Liver (tissue), 9 donors: Measurements from ENCODE around the gene PPP2R5B. TPM values are rescaled to one million over a fixed set of nuclear protein-coding genes. Genes with fewer than 3 reads are reported as not detected.

Experiments
- DNase-seq: peaks from one replicate; pipeline ENCODE4 v3.0.0-alpha.2; 2017; ENCODE audit warnings: low spot score
- H3K27ac ChIP-seq, 2 donors: one replicate each; pipeline ENCODE4 v1.7.0; 2013; ENCODE audit warnings: inconsistent platforms in 2 of 2, low read length in 2 of 2, control low read depth in 1 of 2, low read depth in 1 of 2, mild to moderate bottlenecking in 1 of 2
- H3K27me3 ChIP-seq, 4 donors: one replicate each; pipeline versions ENCODE4 v1.6.1 to v1.7.0; 2013; ENCODE audit warnings: low read length in 3 of 4, inconsistent platforms in 1 of 4, mild to moderate bottlenecking in 1 of 4, moderate library complexity in 1 of 4; ENCODE audit not compliant: control insufficient read depth in 4 of 4, insufficient read depth in 4 of 4
- H3K36me3 ChIP-seq, 4 donors: one replicate each; pipeline versions ENCODE4 v1.6.1 to v1.7.0; 2013; ENCODE audit warnings: low read length in 3 of 4, mild to moderate bottlenecking in 3 of 4, low read depth in 1 of 4, moderate library complexity in 1 of 4; ENCODE audit not compliant: control insufficient read depth in 4 of 4, insufficient read depth in 3 of 4
- H3K4me1 ChIP-seq, 4 donors: one replicate each; pipeline versions ENCODE4 v1.6.1 to v1.7.0; 2013; ENCODE audit warnings: low read length in 3 of 4, mild to moderate bottlenecking in 3 of 4, moderate library complexity in 1 of 4; ENCODE audit not compliant: control insufficient read depth in 4 of 4, insufficient read depth in 4 of 4
- H3K4me3 ChIP-seq, 3 donors: one replicate each; pipeline versions ENCODE4 v1.6.1 to v1.7.0; 2013; ENCODE audit warnings: low read length in 3 of 3, control low read depth in 1 of 3, low read depth in 1 of 3, mild to moderate bottlenecking in 1 of 3
- H3K9ac ChIP-seq, 2 donors: one replicate each; pipeline ENCODE4 v1.7.0; 2013; ENCODE audit warnings: low read length in 2 of 2, mild to moderate bottlenecking in 2 of 2, moderate library complexity in 2 of 2, control low read depth in 1 of 2, low read depth in 1 of 2
- H3K9me3 ChIP-seq, 4 donors: one replicate each; pipeline versions ENCODE4 v1.6.1 to v1.7.0; 2013; ENCODE audit warnings: low read length in 3 of 4; ENCODE audit not compliant: control insufficient read depth in 4 of 4
- EGR1 ChIP-seq, 2 donors: IDR thresholded peaks; 2 replicates each; pipeline ENCODE4 v1.6.1; 2016 to 2018; ENCODE audit warnings: antibody characterized with exemption in 2 of 2, low read depth in 2 of 2
- FOXA1 ChIP-seq: IDR thresholded peaks from 2 replicates; pipeline ENCODE4 v1.6.1; 2016; ENCODE audit warnings: antibody characterized with exemption
- FOXA2 ChIP-seq: IDR thresholded peaks from 2 replicates; pipeline ENCODE4 v1.6.1; 2016; ENCODE audit warnings: antibody characterized with exemption
- GABPA ChIP-seq, 2 donors: IDR thresholded peaks in 1 of 2; conservative IDR thresholded peaks in 1 of 2; 2 replicates each; pipeline ENCODE4 v1.6.1; 2016; ENCODE audit warnings: antibody characterized with exemption in 2 of 2, mild to moderate bottlenecking in 1 of 2, moderate library complexity in 1 of 2
- HNF4A ChIP-seq, 2 donors: conservative IDR thresholded peaks; 2 replicates each; pipeline ENCODE4 v1.6.1; 2016; ENCODE audit warnings: antibody characterized with exemption in 2 of 2, mild to moderate bottlenecking in 2 of 2
- HNF4G ChIP-seq: IDR thresholded peaks from 2 replicates; pipeline ENCODE4 v1.6.1; 2016; ENCODE audit warnings: antibody characterized with exemption
- JUND ChIP-seq, 2 donors: IDR thresholded peaks; 2 replicates each; pipeline ENCODE4 v1.6.1; 2016; ENCODE audit warnings: antibody characterized with exemption in 2 of 2
- NR2F2 ChIP-seq: IDR thresholded peaks from 2 replicates; pipeline ENCODE4 v1.6.1; 2016; ENCODE audit warnings: antibody characterized with exemption
- RAD21 ChIP-seq, 2 donors: IDR thresholded peaks; 2 replicates each; pipeline ENCODE4 v1.6.1; 2016; ENCODE audit warnings: antibody characterized with exemption in 2 of 2, mild to moderate bottlenecking in 2 of 2
- RXRA ChIP-seq, 2 donors: IDR thresholded peaks; 2 replicates each; pipeline ENCODE4 v1.6.1; 2017 to 2018; ENCODE audit warnings: antibody characterized with exemption in 2 of 2, mild to moderate bottlenecking in 1 of 2
- SP1 ChIP-seq: IDR thresholded peaks from 2 replicates; pipeline ENCODE4 v1.6.1; 2018; ENCODE audit warnings: antibody characterized with exemption, mild to moderate bottlenecking
- TAF1 ChIP-seq: conservative IDR thresholded peaks from 2 replicates; pipeline ENCODE4 v1.6.1; 2016; ENCODE audit warnings: antibody characterized with exemption, mild to moderate bottlenecking
- YY1 ChIP-seq: IDR thresholded peaks from 2 replicates; pipeline ENCODE4 v1.6.1; 2016; ENCODE audit warnings: antibody characterized with exemption, mild to moderate bottlenecking
- WGBS: extraction: QIAGEN DNeasy Blood & Tissue Kit; methylation state at CpG from one replicate; pipeline ENCODE4 v1.1.7; 2013; 5-methylcytosine and 5-hydroxymethylcytosine counted together
- polyA plus RNA-seq, 2 donors: library from polyadenylated mRNA; stranded (reverse) in 1 of 2; unstranded in 1 of 2; fragments of 200-250 nt in 1 of 2; fragments of >200 nt in 1 of 2; fragmentation: Nextera tagmentation in 1 of 2; extraction: Ambion mirVana in 1 of 2; gene quantifications; one replicate each; pipeline versions ENCODE4 v1.2.1 to v1.2.3, GENCODE V29; 2013 to 2015
- total RNA-seq, 2 donors: library from RNA; depleted of rRNA; stranded (reverse); fragments of >200 nt; gene quantifications; one replicate each; pipeline ENCODE4 v1.2.3, GENCODE V29; 2014
- TF ChIP-seq, protein P1 (sequence below): IDR thresholded peaks from 2 replicates; pipeline ENCODE4 v1.6.1; 2016; ENCODE audit warnings: antibody characterized with exemption
- TF ChIP-seq, protein P2 (sequence below): IDR thresholded peaks from 2 replicates; pipeline ENCODE4 v1.6.1; 2016; ENCODE audit warnings: antibody characterized with exemption, mild to moderate bottlenecking
- TF ChIP-seq, protein P3 (sequence below): IDR thresholded peaks from 2 replicates; pipeline ENCODE4 v1.6.1; 2016; ENCODE audit warnings: antibody characterized with exemption
- TF ChIP-seq, protein P4 (sequence below): fragments of 150-350 bp; IDR thresholded peaks from 2 replicates; pipeline ENCODE4 v1.5.1; 2017; ENCODE audit warnings: improper control_type of control experiment, low read depth, low read length; ENCODE audit not compliant: missing input control
- TF ChIP-seq, protein P5 (sequence below): IDR thresholded peaks from 2 replicates; pipeline ENCODE4 v1.6.1; 2016; ENCODE audit warnings: antibody characterized with exemption
- donor health status: healthy.
- donor health status: healthy.
- donor health status: healthy.
- donor health status: healthy.
- donor health status: healthy.

Gene PPP2R5B
- total and polyA plus RNA-seq, 4 donors: 2.9 to 6.6 (median 5.1) TPM

DNA sequence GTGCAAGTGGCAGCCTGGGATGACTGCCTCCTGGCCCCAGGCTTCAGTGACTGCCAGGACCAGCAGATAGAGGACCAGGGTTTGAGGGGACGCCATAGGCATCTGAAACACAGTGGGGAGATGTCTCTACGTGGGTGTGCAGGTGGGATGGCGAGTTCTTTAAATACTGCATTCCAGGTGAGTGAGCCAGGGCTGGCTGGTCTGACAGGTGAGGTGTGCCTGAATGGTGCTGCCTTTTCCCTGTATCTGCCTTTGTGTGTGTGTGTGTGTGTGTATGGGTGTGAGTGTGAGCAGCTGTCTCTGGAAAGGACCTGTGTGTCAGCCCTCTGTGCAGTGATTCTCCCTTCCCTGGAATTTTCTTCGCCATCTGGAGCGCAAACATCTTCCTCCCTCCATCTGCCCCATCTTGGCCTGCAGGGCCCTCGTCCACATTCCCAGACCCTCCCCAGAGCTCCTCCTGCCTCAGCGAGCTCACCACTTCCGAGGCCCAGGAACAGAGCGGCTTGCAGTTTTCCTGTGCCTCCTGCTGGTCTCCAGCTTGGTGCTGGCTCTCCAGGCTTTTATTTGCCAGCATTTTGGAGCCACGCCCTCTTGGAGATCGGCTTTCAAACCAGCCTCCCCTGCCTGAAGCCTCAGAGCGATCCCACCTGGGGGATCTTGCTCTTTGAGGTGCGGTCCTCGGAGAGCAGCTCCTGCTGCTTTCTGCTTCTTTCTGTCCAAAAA is 11.0 kb downstream of the PPP2R5B start, which contains the start of gene GPHA2:
TSS of gene GPHA2 (minus strand) at position 535 of the 723 bp plus-strand sequence. CDS start at position 102, 433 bp downstream.
- no peak within 1 kb of the TSS for H3K27ac ChIP-seq
- no peaks in the 10 kb centered on the region for H3K9me3 ChIP-seq
- no peak within 1 kb of the TSS for H3K9ac ChIP-seq
- no peak for TF ChIP-seq TAF1
- no peak for TF ChIP-seq JUND (IDR thresholded peaks at IDR 0.05)
- TF ChIP-seq, protein P1, sequence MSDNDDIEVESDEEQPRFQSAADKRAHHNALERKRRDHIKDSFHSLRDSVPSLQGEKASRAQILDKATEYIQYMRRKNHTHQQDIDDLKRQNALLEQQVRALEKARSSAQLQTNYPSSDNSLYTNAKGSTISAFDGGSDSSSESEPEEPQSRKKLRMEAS: no peak
- no peak for TF ChIP-seq NR2F2
- TF ChIP-seq, protein P2, sequence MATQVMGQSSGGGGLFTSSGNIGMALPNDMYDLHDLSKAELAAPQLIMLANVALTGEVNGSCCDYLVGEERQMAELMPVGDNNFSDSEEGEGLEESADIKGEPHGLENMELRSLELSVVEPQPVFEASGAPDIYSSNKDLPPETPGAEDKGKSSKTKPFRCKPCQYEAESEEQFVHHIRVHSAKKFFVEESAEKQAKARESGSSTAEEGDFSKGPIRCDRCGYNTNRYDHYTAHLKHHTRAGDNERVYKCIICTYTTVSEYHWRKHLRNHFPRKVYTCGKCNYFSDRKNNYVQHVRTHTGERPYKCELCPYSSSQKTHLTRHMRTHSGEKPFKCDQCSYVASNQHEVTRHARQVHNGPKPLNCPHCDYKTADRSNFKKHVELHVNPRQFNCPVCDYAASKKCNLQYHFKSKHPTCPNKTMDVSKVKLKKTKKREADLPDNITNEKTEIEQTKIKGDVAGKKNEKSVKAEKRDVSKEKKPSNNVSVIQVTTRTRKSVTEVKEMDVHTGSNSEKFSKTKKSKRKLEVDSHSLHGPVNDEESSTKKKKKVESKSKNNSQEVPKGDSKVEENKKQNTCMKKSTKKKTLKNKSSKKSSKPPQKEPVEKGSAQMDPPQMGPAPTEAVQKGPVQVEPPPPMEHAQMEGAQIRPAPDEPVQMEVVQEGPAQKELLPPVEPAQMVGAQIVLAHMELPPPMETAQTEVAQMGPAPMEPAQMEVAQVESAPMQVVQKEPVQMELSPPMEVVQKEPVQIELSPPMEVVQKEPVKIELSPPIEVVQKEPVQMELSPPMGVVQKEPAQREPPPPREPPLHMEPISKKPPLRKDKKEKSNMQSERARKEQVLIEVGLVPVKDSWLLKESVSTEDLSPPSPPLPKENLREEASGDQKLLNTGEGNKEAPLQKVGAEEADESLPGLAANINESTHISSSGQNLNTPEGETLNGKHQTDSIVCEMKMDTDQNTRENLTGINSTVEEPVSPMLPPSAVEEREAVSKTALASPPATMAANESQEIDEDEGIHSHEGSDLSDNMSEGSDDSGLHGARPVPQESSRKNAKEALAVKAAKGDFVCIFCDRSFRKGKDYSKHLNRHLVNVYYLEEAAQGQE: no peak
- TF ChIP-seq HNF4A (conservative IDR thresholded peaks at IDR 0.05): no peak
- TF ChIP-seq FOXA2: no peak
- TF ChIP-seq RAD21 (IDR thresholded peaks at IDR 0.05): no peak
- TF ChIP-seq EGR1 (IDR thresholded peaks at IDR 0.05; ENCODE audit: low read depth in 2 of 2): no peak
- TF ChIP-seq FOXA1: no peak
- TF ChIP-seq, protein P3, sequence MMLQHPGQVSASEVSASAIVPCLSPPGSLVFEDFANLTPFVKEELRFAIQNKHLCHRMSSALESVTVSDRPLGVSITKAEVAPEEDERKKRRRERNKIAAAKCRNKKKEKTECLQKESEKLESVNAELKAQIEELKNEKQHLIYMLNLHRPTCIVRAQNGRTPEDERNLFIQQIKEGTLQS: no peak
- no peak for TF ChIP-seq SP1
- TF ChIP-seq RXRA (IDR thresholded peaks at IDR 0.05): no peak
- TF ChIP-seq, protein P4, sequence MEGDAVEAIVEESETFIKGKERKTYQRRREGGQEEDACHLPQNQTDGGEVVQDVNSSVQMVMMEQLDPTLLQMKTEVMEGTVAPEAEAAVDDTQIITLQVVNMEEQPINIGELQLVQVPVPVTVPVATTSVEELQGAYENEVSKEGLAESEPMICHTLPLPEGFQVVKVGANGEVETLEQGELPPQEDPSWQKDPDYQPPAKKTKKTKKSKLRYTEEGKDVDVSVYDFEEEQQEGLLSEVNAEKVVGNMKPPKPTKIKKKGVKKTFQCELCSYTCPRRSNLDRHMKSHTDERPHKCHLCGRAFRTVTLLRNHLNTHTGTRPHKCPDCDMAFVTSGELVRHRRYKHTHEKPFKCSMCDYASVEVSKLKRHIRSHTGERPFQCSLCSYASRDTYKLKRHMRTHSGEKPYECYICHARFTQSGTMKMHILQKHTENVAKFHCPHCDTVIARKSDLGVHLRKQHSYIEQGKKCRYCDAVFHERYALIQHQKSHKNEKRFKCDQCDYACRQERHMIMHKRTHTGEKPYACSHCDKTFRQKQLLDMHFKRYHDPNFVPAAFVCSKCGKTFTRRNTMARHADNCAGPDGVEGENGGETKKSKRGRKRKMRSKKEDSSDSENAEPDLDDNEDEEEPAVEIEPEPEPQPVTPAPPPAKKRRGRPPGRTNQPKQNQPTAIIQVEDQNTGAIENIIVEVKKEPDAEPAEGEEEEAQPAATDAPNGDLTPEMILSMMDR: no peak
- TF ChIP-seq YY1: no peak
- TF ChIP-seq HNF4G: no peak
- TF ChIP-seq, protein P5, sequence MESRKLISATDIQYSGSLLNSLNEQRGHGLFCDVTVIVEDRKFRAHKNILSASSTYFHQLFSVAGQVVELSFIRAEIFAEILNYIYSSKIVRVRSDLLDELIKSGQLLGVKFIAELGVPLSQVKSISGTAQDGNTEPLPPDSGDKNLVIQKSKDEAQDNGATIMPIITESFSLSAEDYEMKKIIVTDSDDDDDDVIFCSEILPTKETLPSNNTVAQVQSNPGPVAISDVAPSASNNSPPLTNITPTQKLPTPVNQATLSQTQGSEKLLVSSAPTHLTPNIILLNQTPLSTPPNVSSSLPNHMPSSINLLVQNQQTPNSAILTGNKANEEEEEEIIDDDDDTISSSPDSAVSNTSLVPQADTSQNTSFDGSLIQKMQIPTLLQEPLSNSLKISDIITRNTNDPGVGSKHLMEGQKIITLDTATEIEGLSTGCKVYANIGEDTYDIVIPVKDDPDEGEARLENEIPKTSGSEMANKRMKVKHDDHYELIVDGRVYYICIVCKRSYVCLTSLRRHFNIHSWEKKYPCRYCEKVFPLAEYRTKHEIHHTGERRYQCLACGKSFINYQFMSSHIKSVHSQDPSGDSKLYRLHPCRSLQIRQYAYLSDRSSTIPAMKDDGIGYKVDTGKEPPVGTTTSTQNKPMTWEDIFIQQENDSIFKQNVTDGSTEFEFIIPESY: no peak
- no peak for TF ChIP-seq GABPA (IDR thresholded peaks at IDR 0.05 in 1 of 2, conservative IDR thresholded peaks at IDR 0.05 in 1 of 2)
- no peaks in the 10 kb centered on the region for H3K4me1 ChIP-seq
- H3K36me3 ChIP-seq: peaks cover 5 to 35% (median 13%) of the 10 kb centered on the region in 4 donors
- H3K27me3 ChIP-seq: no peaks in the 10 kb centered on the region
- H3K4me3 ChIP-seq: no peak within 1 kb of the TSS
- 85% methylated on average over 14 of the region's 14 CpGs for WGBS
- DNase-seq: no peak
